Measurements from ENCODE around the gene RPS19BP1. TPM values are rescaled to one million over a fixed set of nuclear protein-coding genes. Genes with fewer than 3 reads are reported as not detected.
A peak's percentile ranks its signal among the peaks of the same experiment; 100 is the strongest.

Gene RPS19BP1
- total and polyA plus RNA-seq, 2 of the 8 experiments (the other 6 are each of a cell fraction or from before 2014, with no cell fraction given), result 77.9 to 97.9 TPM

DNA sequence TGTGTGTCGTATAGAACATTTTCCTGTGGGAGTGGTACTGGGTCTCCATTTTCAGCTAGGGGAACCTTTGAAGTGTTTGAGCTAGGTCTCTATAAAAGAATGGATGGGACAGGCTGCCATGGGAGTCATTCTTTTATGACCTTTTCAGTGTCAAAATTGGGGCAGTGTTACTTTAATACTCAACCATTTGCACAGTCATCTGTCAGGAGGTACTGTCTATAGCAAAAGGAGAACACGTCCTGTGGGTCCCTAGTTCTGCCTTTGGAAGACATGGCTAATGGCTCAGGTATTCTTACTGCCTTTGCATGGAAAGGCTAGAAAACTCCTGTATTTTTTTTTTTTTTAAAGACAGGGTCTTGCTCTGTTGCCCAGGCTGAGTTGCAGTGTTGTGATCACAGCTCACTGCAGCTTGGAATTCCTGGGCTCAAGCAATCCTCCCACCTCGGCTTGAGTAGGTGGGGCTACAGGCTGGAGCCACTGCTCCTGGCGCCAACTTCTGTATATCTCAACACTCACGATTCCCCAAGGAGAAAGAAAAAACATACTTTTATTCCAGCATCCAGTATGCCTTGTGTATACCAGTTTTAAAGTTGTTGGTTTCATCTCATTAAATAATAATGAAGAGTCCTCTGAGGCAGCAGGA is 14.3 kb downstream of the RPS19BP1 start:
- no peak overlapping the region for H3K18ac ChIP-seq (ENCODE audit: extremely low read depth, low read length)
- no peak overlapping the region for H3K14ac ChIP-seq (ENCODE audit: insufficient read length)
- 84% methylated on average over 5 of the region's 5 CpGs; no CpG with 5 or more reads in 1 of the 2 experiments for WGBS, 2 experiments (ENCODE audit: extremely low coverage in 1 of 2, insufficient coverage in 1 of 2, insufficient read length in 1 of 2, insufficient replicate concordance in 2 of 2, low coverage in 1 of 2, low lambda C conversion rate in 2 of 2, missing lambda C conversion rate in 1 of 2)
- FAIRE-seq, result no peak
- H4K20me1 ChIP-seq (replicated peaks in 1 of 2; ENCODE audit: control insufficient read depth in 1 of 2, insufficient read depth in 2 of 2, low read length in 2 of 2), result peaks cover 38 to 40% of the 10 kb centered on the region in 2 experiments
- H3K4me1 ChIP-seq (replicated peaks in 1 of 4; ENCODE audit: control insufficient read depth in 3 of 4, insufficient read depth in 4 of 4, low read length in 3 of 4), result peaks cover 0 to 10% (median 4%) of the 10 kb centered on the region in 4 experiments; a peak in 4 of 7 replicates
- peak; percentile 37; the same call in 1 of the 2 replicates for TF ChIP-seq TEAD4 (IDR thresholded peaks at IDR 0.05; ENCODE audit: low read depth, low read length)
- no peak for TF ChIP-seq BRCA1 (IDR thresholded peaks at IDR 0.05; ENCODE audit: low read depth, low read length)
- TF ChIP-seq, protein P1, sequence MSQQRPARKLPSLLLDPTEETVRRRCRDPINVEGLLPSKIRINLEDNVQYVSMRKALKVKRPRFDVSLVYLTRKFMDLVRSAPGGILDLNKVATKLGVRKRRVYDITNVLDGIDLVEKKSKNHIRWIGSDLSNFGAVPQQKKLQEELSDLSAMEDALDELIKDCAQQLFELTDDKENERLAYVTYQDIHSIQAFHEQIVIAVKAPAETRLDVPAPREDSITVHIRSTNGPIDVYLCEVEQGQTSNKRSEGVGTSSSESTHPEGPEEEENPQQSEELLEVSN (IDR thresholded peaks at IDR 0.05), result no peak
- ChIA-PET CTCF (ENCODE audit: partially characterized antibody) (interaction anchor here (0.5 to 10.1 kb wide), 5 partner anchors 9 to 56 kb away, joined by 3 to 278 read pairs (median 8); partner anchors contain the start of gene MIEF1), POLR2A (ENCODE audit: partially characterized antibody) (interaction anchor here (0.7 to 6.2 kb wide), 9 partner anchors 8 to 201 kb away, joined by 3 to 72 read pairs (median 11); partner anchors contain the start of genes MIEF1, RPL3 and RPS19BP1)
- no peak for DNase-seq (ENCODE audit: low read depth in 1 of 2, low spot score in 2 of 2)
- H2BK5ac ChIP-seq (ENCODE audit: low read depth, low read length), result no peak overlapping the region
- peaks cover 26 to 46% (median 42%) of the 10 kb centered on the region in 4 experiments for H3K36me3 ChIP-seq (ENCODE audit: control insufficient read depth in 2 of 4, insufficient read depth in 4 of 4, low read length in 3 of 4)
- H2AFZ ChIP-seq (ENCODE audit: low read length), result no peak overlapping the region
- H2BK15ac ChIP-seq (ENCODE audit: low read length), result no peak overlapping the region
- peaks cover 12% of the 10 kb centered on the region for H3K23me2 ChIP-seq (ENCODE audit: low read depth, low read length)
- H3K4me2 ChIP-seq (ENCODE audit: insufficient read depth in 1 of 2, low read depth in 2 of 2, low read length in 2 of 2), result peak overlapping the region; percentile 87 to 96
- H3K79me2 ChIP-seq (ENCODE audit: control insufficient read depth in 1 of 2, insufficient read depth in 2 of 2, low read length in 2 of 2), result peaks cover 5 to 27% of the 10 kb centered on the region in 2 experiments; a peak in 3 of 4 replicates
- H3K27ac ChIP-seq (ENCODE audit: low read depth, low read length), result no peak overlapping the region
- peaks cover 0 to 18% (median 13%) of the 10 kb centered on the region in 4 experiments; a peak in 5 of 7 replicates for H3K27me3 ChIP-seq (replicated peaks in 1 of 4; ENCODE audit: control insufficient read depth in 3 of 4, extremely low read depth in 1 of 4, insufficient read depth in 3 of 4, low read length in 3 of 4)
- no peak overlapping the region for H2BK20ac ChIP-seq (ENCODE audit: low read length)
- H2BK12ac ChIP-seq (ENCODE audit: low read depth, low read length), result no peak overlapping the region
- H4K5ac ChIP-seq (ENCODE audit: insufficient read length, low read depth, low read length), result no peak overlapping the region
- H2AK5ac ChIP-seq (ENCODE audit: low read depth, low read length), result no peak overlapping the region; the same call in 1 of the 2 replicates
- H3K9me3 ChIP-seq (ENCODE audit: insufficient read depth in 2 of 2, low read depth in 1 of 2, low read length in 1 of 2), result no peaks in the 10 kb centered on the region
- H3K4ac ChIP-seq (replicated peaks; ENCODE audit: insufficient read length, low read depth, low read length), result no peak overlapping the region
- peak overlapping the region in 1 of 4 experiments; percentile 95; a peak in 2 of 8 replicates for H3K4me3 ChIP-seq (ENCODE audit: extremely low read depth in 1 of 4, insufficient read depth in 2 of 4, low read depth in 3 of 4, low read length in 4 of 4)
- H3K79me1 ChIP-seq (ENCODE audit: low read depth, low read length), result peaks cover 7% of the 10 kb centered on the region
- H2BK120ac ChIP-seq (replicated peaks; ENCODE audit: low read depth, low read length), result no peak overlapping the region
- no peak overlapping the region for H3K56ac ChIP-seq (replicated peaks; ENCODE audit: insufficient read length, low read depth, low read length)
- H3K23ac ChIP-seq (ENCODE audit: insufficient read length), result no peak overlapping the region
- H3K9ac ChIP-seq (replicated peaks in 1 of 4; ENCODE audit: extremely low read depth in 1 of 4, low read depth in 3 of 4, low read length in 3 of 4), result no peak overlapping the region
- no peak overlapping the region for H4K8ac ChIP-seq (ENCODE audit: extremely low read depth, insufficient read depth, low read length)
- no peak overlapping the region for H4K91ac ChIP-seq (replicated peaks; ENCODE audit: insufficient read length, low read length)
